HepG2 (cell line): ENCODE measurements around the gene PKP3. TPM values are rescaled to one million over a fixed set of nuclear protein-coding genes. Genes with fewer than 3 reads are reported as not detected.
A peak's percentile ranks its signal among the peaks of the same experiment; 100 is the strongest.

ENCODE experiments used
- ATAC-seq: fragments of 200-7000 bp; cut with Tn5 transposase; 3 replicates; pipeline ENCODE4 v1.9.1; 2020; ENCODE audit warnings: mild to moderate bottlenecking, moderate library complexity
- BruUV-seq: library from RNA; stranded (reverse); fragments of 400-500 nt; replicated peaks from 2 replicates; lab custom pipeline; 2021; lab: Mats Ljungman, UMichigan
- CTCF ChIA-PET: fragments of 300-600 bp; formaldehyde crosslinking; extraction: SDS; loops from one replicate; lab custom pipeline; 2021; ENCODE audit warnings: low total read pairs, inconsistent platforms, low intra/inter-chr PET ratio; lab: Yijun Ruan, JAX
- POLR2A ChIA-PET: fragments of 350-600 bp; sonication (Branson Sonifier 250); formaldehyde crosslinking; loops from one replicate; lab custom pipeline; 2020; ENCODE audit warnings: antibody characterized with exemption, inconsistent platforms; lab: Yijun Ruan, JAX
- DNase-seq: peaks from one replicate; pipeline ENCODE4 v3.0.0-alpha.2; 2015; ENCODE audit warnings: low spot score
- FAIRE-seq: peaks from 3 replicates; lab custom pipeline; 2011; peaks lifted over from hg19 to GRCh38; lab: Jason Lieb, UNC
- H2AFZ ChIP-seq: one replicate; pipeline ENCODE4 v1.6.1; 2011; ENCODE audit warnings: low read length, inconsistent platforms
- H3K27ac ChIP-seq: fragments of 300-600 bp; 3 replicates; pipeline ENCODE4 v1.8.0; 2011; ENCODE audit warnings: mixed run types, mild to moderate bottlenecking, mixed read lengths, low read length, inconsistent platforms; ENCODE audit not compliant: insufficient read depth; ENCODE audit errors: extremely low read length
- H3K27me3 ChIP-seq, 2 experiments: fragments of 200-600 bp in 1 of 2; 2 replicates in 1 of 2; 3 replicates in 1 of 2; pipeline versions ENCODE4 v1.6.0 to v1.8.0; 2011; ENCODE audit warnings: low read length in 2 of 2, mild to moderate bottlenecking in 2 of 2, moderate library complexity in 2 of 2, inconsistent platforms in 1 of 2; ENCODE audit not compliant: insufficient read depth in 2 of 2, control insufficient read depth in 1 of 2
- H3K36me3 ChIP-seq, 2 experiments: fragments of 200-600 bp in 1 of 2; replicated peaks in 1 of 2; 2 replicates in 1 of 2; 3 replicates in 1 of 2; pipeline versions ENCODE4 v1.5.1 to v1.8.0; 2011; ENCODE audit warnings: low read length in 2 of 2, inconsistent platforms in 1 of 2; ENCODE audit not compliant: insufficient read depth in 2 of 2, control insufficient read depth in 1 of 2
- H3K4me1 ChIP-seq: 2 replicates; pipeline ENCODE4 v1.5.1; 2012; ENCODE audit warnings: low read length, inconsistent platforms; ENCODE audit not compliant: insufficient read depth
- H3K4me2 ChIP-seq: 2 replicates; pipeline ENCODE4 v1.6.0; 2011; ENCODE audit warnings: low read depth, low read length, inconsistent platforms
- H3K4me3 ChIP-seq, 3 experiments: fragments of 200-600 bp in 1 of 3; sonication (generic), shearing (Covaris generic) in 1 of 3; replicated peaks in 1 of 3; 2 replicates each; pipeline ENCODE4 v1.5.1; 2011 to 2016; ENCODE audit warnings: low read length in 3 of 3, inconsistent platforms in 2 of 3, low read depth in 2 of 3, mild to moderate bottlenecking in 2 of 3, control low read depth in 1 of 3, mixed read lengths in 1 of 3; ENCODE audit not compliant: insufficient read depth in 1 of 3
- H3K79me2 ChIP-seq: one replicate; pipeline ENCODE4 v1.6.1; 2011; ENCODE audit warnings: low read length, inconsistent platforms; ENCODE audit not compliant: insufficient read depth
- H3K9ac ChIP-seq: 2 replicates; pipeline ENCODE4 v1.6.0; 2011; ENCODE audit warnings: mild to moderate bottlenecking, low read depth, low read length, inconsistent platforms; ENCODE audit not compliant: insufficient read depth
- H3K9me3 ChIP-seq: 2 replicates; pipeline ENCODE4 v1.5.1; 2012; ENCODE audit warnings: mild to moderate bottlenecking, low read length
- H4K20me1 ChIP-seq: 2 replicates; pipeline ENCODE4 v1.6.0; 2011; ENCODE audit warnings: inconsistent platforms, mild to moderate bottlenecking, low read length, moderate library complexity; ENCODE audit not compliant: insufficient read depth
- AGO1 ChIP-seq: fragments of 200-400 bp; formaldehyde crosslinking; IDR thresholded peaks from 2 replicates; pipeline ENCODE4 v1.6.1; 2017; ENCODE audit warnings: mild to moderate bottlenecking, low read depth, low read length, moderate library complexity; ENCODE audit not compliant: poor library complexity, severe bottlenecking
- ARID2 ChIP-seq: sonication (generic); formaldehyde crosslinking; IDR thresholded peaks from 2 replicates; pipeline ENCODE4 v1.8.1; 2022; ENCODE audit warnings: mild to moderate bottlenecking, missing genetic modification reagents, borderline replicate concordance
- JDP2 ChIP-seq: sonication (generic); formaldehyde crosslinking; IDR thresholded peaks from 2 replicates; pipeline ENCODE4 v1.8.1; 2022; ENCODE audit warnings: missing genetic modification reagents, borderline replicate concordance
- RFX1 ChIP-seq: fragments of 450-650 bp; IDR thresholded peaks from 2 replicates; pipeline ENCODE4 v1.6.1; 2017
- ZNF354B ChIP-seq: sonication (generic); formaldehyde crosslinking; IDR thresholded peaks from 2 replicates; pipeline ENCODE4 v1.8.0; 2022; ENCODE audit warnings: mild to moderate bottlenecking, missing genetic modification reagents
- WGBS: methylation state at CpG from one replicate; pipeline ENCODE4 v1.1.6; 2017; ENCODE audit warnings: low lambda C conversion rate; 5-methylcytosine and 5-hydroxymethylcytosine counted together
- in situ Hi-C: cut with HindIII; loops from 2 replicates; pipeline ENCODE4 v1.10.0; 2017; ENCODE audit warnings: low pct_unique_long_range_greater_than_20kb; ENCODE audit not compliant: extremely low pct_ligation_motif_present
- intact Hi-C: fragments of 100-400 bp; cut with micrococcal nuclease; formaldehyde crosslinking; loops from one replicate; pipeline ENCODE4 v1.10.0; 2022; ENCODE audit not compliant: unreplicated experiment
- polyA plus RNA-seq, 8 experiments: library from polyadenylated mRNA; depleted of rRNA in 3 of 8; stranded (reverse) in 7 of 8; unstranded in 1 of 8; fragments of >200 nt; fragmentation: Illumina TruSeq in 4 of 8; extraction: Trizol in 4 of 8; gene quantifications; 2 replicates each; pipeline versions ENCODE4 v1.2.1 to v1.2.3, GENCODE V29; 2011 to 2016; ENCODE audit warnings: low read depth in 4 of 8, missing spikeins in 1 of 8, mixed read lengths in 1 of 8; ENCODE audit not compliant: insufficient read depth in 1 of 8
- total RNA-seq, 5 experiments: library from RNA; depleted of rRNA; stranded (reverse); fragments of >200 nt; fragmentation: Illumina TruSeq; extraction: Trizol; gene quantifications; 2 replicates each; pipeline ENCODE4 v1.2.3, GENCODE V29; 2016; ENCODE audit warnings: low read depth in 1 of 5

PKP3 gene
- total and polyA plus RNA-seq, 2 of the 13 experiments (the other 11 are each of a cell fraction or from before 2014, with no cell fraction given) = 18.0 to 28.7 TPM

DNA sequence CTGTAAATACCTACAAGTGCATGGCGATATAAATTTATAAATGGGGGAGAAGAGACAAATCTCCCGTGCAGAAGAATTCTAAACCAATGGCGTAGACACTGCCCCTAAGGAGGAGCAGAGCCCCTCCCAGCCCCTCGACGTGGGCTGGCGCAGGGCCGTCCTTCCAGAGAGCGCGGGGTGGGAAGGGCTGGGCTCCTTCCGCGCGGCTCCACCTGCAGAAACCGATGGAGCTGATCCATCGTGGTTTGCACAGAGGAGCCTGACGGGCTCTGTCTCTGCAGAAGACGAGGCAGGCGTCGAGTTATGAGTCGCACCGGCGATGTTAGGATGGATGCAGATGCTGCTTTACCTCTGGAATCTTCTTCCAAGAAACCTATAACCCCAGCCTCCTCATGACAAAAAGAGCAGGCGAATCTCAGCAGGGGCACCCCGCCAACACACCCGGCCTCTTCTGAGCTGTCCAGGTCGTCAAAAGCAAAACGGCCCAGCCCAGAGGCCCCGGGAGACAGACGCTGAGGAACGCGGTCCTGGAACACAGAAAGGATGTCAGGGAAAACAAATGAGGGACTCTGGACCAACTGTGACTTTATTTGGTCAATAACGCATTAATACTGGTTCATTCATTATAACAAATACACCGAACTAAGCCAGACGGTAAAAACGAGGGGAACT is 35.7 kb upstream of the PKP3 start:
- H3K9ac ChIP-seq = no peak overlapping the region
- ATAC-seq (no peak), DNase-seq (no peak), FAIRE-seq (no peak)
- no TSS peak for BruUV-seq
- peaks cover 35% of the 10 kb centered on the region for H3K4me1 ChIP-seq
- peaks cover 3 to 4% of the 10 kb centered on the region in 2 experiments; a peak in 2 of 5 replicates for H3K27me3 ChIP-seq
- no peak overlapping the region for H2AFZ ChIP-seq
- ChIA-PET POLR2A (no interaction called here), CTCF (no interaction called here)
- H3K27ac ChIP-seq = no peak overlapping the region
- H3K79me2 ChIP-seq = no peaks in the 10 kb centered on the region
- no peaks in the 10 kb centered on the region for H3K36me3 ChIP-seq
- WGBS = 36% methylated on average over 16 of the region's 34 CpGs
- H4K20me1 ChIP-seq = no peaks in the 10 kb centered on the region
- peaks cover 9% of the 10 kb centered on the region for H3K9me3 ChIP-seq
- no peak overlapping the region for H3K4me2 ChIP-seq
- TF ChIP-seq ZNF354B (CRISPR knock-in tag) (no peak), AGO1 (peak; percentile 47)
- intact Hi-C loops = loop anchor here (5.0 kb wide), 1 partner anchor 51 kb away; the partner anchor contains the start of gene IFITM2
- H3K4me3 ChIP-seq = no peak overlapping the region
- in situ Hi-C loops = no loop called here

DNA sequence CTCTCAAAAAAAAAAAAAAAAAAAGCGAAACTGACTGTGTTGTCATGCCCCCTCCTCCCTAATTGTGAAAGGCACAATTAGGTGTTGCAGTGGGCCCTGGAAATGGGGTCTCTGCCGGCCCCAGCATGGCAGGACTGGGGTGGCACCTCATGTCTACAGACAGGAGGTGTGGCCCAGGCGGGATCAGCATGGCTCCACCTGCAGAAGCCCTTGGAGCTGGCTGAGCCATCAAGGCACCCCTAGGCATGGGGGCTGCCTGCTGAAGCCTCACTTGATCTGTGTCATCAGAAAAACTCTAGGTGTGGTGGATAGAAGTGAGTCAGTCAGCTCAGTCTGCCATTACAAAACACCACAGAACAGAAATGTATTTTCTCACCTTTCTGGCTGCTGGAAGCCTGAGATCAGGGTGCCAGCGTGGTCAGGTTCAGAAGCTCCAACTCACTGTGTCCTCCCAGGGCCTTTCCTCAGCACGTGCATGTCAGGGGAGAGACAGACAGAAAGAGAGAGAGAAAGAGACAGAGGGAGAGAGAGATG is 34.8 kb upstream of the PKP3 start:
- 16% methylated on average over 4 of the region's 5 CpGs for WGBS
- ChIA-PET CTCF (no interaction called here), POLR2A (no interaction called here)
- peaks cover 9% of the 10 kb centered on the region for H3K9me3 ChIP-seq
- no peak overlapping the region for H3K4me3 ChIP-seq
- no peaks in the 10 kb centered on the region for H4K20me1 ChIP-seq
- no peaks in the 10 kb centered on the region for H3K79me2 ChIP-seq
- H3K4me1 ChIP-seq = peaks cover 29% of the 10 kb centered on the region
- no peak overlapping the region for H2AFZ ChIP-seq
- no peaks in the 10 kb centered on the region for H3K36me3 ChIP-seq
- H3K4me2 ChIP-seq = no peak overlapping the region
- no peak overlapping the region for H3K27ac ChIP-seq
- FAIRE-seq (no peak), ATAC-seq (no peak), DNase-seq (no peak)
- H3K27me3 ChIP-seq = peaks cover 3 to 6% of the 10 kb centered on the region in 2 experiments; a peak in 3 of 5 replicates
- TF ChIP-seq RFX1 (no peak), ARID2 (CRISPR knock-in tag) (no peak), JDP2 (CRISPR knock-in tag) (no peak)
- in situ Hi-C loops (no loop called here), intact Hi-C loops (loop anchor here (5.0 kb wide), 1 partner anchor 52 kb away; the partner anchor contains the start of gene IFITM2)
- no peak overlapping the region for H3K9ac ChIP-seq
- BruUV-seq = no TSS peak
